OCI-M1 (cell line): Measurements from ENCODE around the gene SLC1A5.
A peak's percentile ranks its signal among the peaks of the same experiment; 100 is the strongest.
"Not testable (repeated sequence)": the region's sequence is repeated elsewhere in the genome, so short reads cannot be mapped to it uniquely, and the experiment has no call there.

ENCODE experiments used
- DNase-seq: peaks from one replicate; lab custom pipeline; 2025; lab: John Stamatoyannopoulos, UW

Gene SLC1A5

GRCh38 chr19:46788262-46788967, at the start of gene SLC1A5:
Gene SLC1A5, minus strand, starts transcription at chr19:46788594. Its CDS starts 629 bp downstream, at chr19:46787965.
- DNase-seq, result peak; percentile 100

GRCh38 chr19:46838160-46838559, 49.8 kb upstream of the SLC1A5 start:
- DNase-seq, result no peak

- DNase-seq, result no peak
Measured at GRCh38 chr19:46834984-46835383, 46.6 kb upstream of the SLC1A5 start.

GRCh38 chr19:46834121-46834520, 45.7 kb upstream of the SLC1A5 start:
- no peak for DNase-seq

- DNase-seq, result no peak
Measured at GRCh38 chr19:46830864-46831263, 42.5 kb upstream of the SLC1A5 start.

GRCh38 chr19:46828484-46828883, 40.1 kb upstream of the SLC1A5 start:
- DNase-seq, result no peak

GRCh38 chr19:46825731-46826055, 37.3 kb upstream of the SLC1A5 start:
- DNase-seq, result no peak

GRCh38 chr19:46824890-46825730, 36.7 kb upstream of the SLC1A5 start:
- DNase-seq, result peak; percentile 66

GRCh38 chr19:46823049-46823448, 34.7 kb upstream of the SLC1A5 start:
- peak; percentile 28 for DNase-seq

- not testable (repeated sequence) for DNase-seq
Measured at GRCh38 chr19:46822410-46822787, 34.0 kb upstream of the SLC1A5 start.

- DNase-seq, result no peak
Measured at GRCh38 chr19:46821512-46822409, 33.4 kb upstream of the SLC1A5 start.

- DNase-seq, result peak; percentile 86
Measured at GRCh38 chr19:46818812-46819211, 30.4 kb upstream of the SLC1A5 start.

- DNase-seq, result no peak
Measured at GRCh38 chr19:46815833-46816627, 27.6 kb upstream of the SLC1A5 start.

- DNase-seq, result no peak
Measured at GRCh38 chr19:46813839-46814358, 25.5 kb upstream of the SLC1A5 start.

GRCh38 chr19:46812977-46813838, 24.8 kb upstream of the SLC1A5 start:
- DNase-seq, result no peak

- no peak for DNase-seq
Measured at GRCh38 chr19:46809534-46810272, 21.3 kb upstream of the SLC1A5 start.

GRCh38 chr19:46806656-46807055, 18.3 kb upstream of the SLC1A5 start:
- DNase-seq, result no peak

GRCh38 chr19:46804432-46804831, 16.0 kb upstream of the SLC1A5 start:
- DNase-seq, result not testable (repeated sequence)

- no peak for DNase-seq
Measured at GRCh38 chr19:46803555-46803954, 15.2 kb upstream of the SLC1A5 start.

GRCh38 chr19:46802152-46802551, 13.8 kb upstream of the SLC1A5 start:
- no peak for DNase-seq
